Measurements from ENCODE around the gene MOCS1. TPM values are rescaled to one million over a fixed set of nuclear protein-coding genes. Genes with fewer than 3 reads are reported as not detected.
A peak's percentile ranks its signal among the peaks of the same experiment; 100 is the strongest.

MOCS1 gene
- total and polyA plus RNA-seq, 4 donors = 14.0 to 39.0 (median 27.5) TPM

- ATAC-seq (ENCODE audit: low FRiP score) (no peak), DNase-seq (no peak)
- intact Hi-C loops (cut with DNase I) = no loop called here
- Histone ChIP-seq H3K27ac (ENCODE audit: low read depth in 1 of 2, low read length in 2 of 2) (no peak overlapping the region), H3K36me3 (ENCODE audit: control insufficient read depth in 1 of 2, insufficient read depth in 2 of 2, low read length in 1 of 2) (peaks cover 0 to 8% of the 10 kb centered on the region in 2 donors), H3K27me3 (ENCODE audit: control insufficient read depth in 1 of 2, insufficient read depth in 2 of 2, low read length in 1 of 2) (no peaks in the 10 kb centered on the region), H3K4me3 (ENCODE audit: low read length in 2 of 2) (no peak overlapping the region), H3K9me3 (ENCODE audit: control insufficient read depth, low read length) (no peaks in the 10 kb centered on the region), H3K4me1 (ENCODE audit: control insufficient read depth in 1 of 2, insufficient read depth in 2 of 2, low read length in 2 of 2) (no peaks in the 10 kb centered on the region)
- 96 to 98% methylated on average over 5 of the region's 5 CpGs for WGBS, 2 donors
Measured at GRCh38 chr6:39915866-39916265, 18.4 kb downstream of the MOCS1 start.

DNA sequence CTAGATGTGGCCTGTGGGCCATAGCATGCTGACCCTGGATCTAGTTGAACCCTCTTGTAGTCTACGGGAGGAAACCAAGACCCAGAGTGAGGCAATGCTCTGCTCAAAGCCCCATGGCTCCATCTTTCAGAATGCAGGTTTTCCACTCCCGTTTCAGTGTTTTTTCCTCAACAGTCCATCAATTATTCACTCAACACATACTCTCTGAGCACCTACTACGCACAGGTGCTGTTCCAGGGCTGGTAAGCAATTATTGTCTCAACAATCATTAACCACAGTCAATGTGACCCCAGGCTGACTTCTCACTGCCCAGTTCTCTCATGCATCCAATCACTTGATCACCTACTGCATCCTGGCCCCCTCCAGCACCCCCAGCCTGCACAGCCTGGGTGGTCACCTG, 20.0 kb downstream of the MOCS1 start:
- H3K27me3 ChIP-seq (ENCODE audit: control insufficient read depth in 1 of 2, insufficient read depth in 2 of 2, low read length in 1 of 2) = no peaks in the 10 kb centered on the region
- ATAC-seq (ENCODE audit: low FRiP score) = no peak
- no peaks in the 10 kb centered on the region for H3K4me1 ChIP-seq (ENCODE audit: control insufficient read depth in 1 of 2, insufficient read depth in 2 of 2, low read length in 2 of 2)
- no peaks in the 10 kb centered on the region for H3K9me3 ChIP-seq (ENCODE audit: control insufficient read depth, low read length)
- intact Hi-C loops (cut with DNase I) = no loop called here
- no peak overlapping the region for H3K27ac ChIP-seq (ENCODE audit: low read depth in 1 of 2, low read length in 2 of 2)
- peaks cover 2 to 8% of the 10 kb centered on the region in 2 donors for H3K36me3 ChIP-seq (ENCODE audit: control insufficient read depth in 1 of 2, insufficient read depth in 2 of 2, low read length in 1 of 2)
- WGBS, 2 donors = 95 to 97% methylated on average over 3 of the region's 3 CpGs
- DNase-seq = no peak
- no peak overlapping the region for H3K4me3 ChIP-seq (ENCODE audit: low read length in 2 of 2)

GRCh38 chr6:39913391-39913916, 20.8 kb downstream of the MOCS1 start:
- Histone ChIP-seq H3K36me3 (ENCODE audit: control insufficient read depth in 1 of 2, insufficient read depth in 2 of 2, low read length in 1 of 2) (peaks cover 2 to 8% of the 10 kb centered on the region in 2 donors), H3K4me3 (ENCODE audit: low read length in 2 of 2) (no peak overlapping the region), H3K4me1 (ENCODE audit: control insufficient read depth in 1 of 2, insufficient read depth in 2 of 2, low read length in 2 of 2) (no peaks in the 10 kb centered on the region), H3K27me3 (ENCODE audit: control insufficient read depth in 1 of 2, insufficient read depth in 2 of 2, low read length in 1 of 2) (no peaks in the 10 kb centered on the region), H3K9me3 (ENCODE audit: control insufficient read depth, low read length) (no peaks in the 10 kb centered on the region), H3K27ac (ENCODE audit: low read depth in 1 of 2, low read length in 2 of 2) (no peak overlapping the region)
- no peak for ATAC-seq (ENCODE audit: low FRiP score)
- no peak for DNase-seq
- intact Hi-C loops (cut with DNase I) = no loop called here
- WGBS, 2 donors = 95 to 96% methylated on average over 12 of the region's 12 CpGs

DNA sequence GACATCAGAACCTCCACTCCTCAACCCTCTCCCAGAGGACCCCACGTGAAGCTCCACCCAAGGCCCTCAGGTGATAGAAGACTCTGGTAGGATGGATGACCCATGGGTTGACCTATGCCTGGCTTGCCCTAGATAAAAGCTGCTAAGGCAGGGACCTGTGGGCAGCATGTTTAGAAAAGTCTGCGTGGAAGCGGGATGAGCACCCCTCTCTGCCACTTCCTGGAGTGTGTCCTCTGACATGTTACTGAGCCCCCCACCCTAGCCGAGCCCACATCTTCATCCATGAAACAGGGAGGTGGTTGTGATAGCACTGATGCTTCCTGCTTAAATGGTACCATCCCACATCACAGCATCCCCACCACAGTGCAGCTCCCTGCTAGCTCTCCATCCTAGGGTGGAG, 21.8 kb downstream of the MOCS1 start:
- H3K4me3 ChIP-seq (ENCODE audit: low read length in 2 of 2) = no peak overlapping the region
- WGBS, 2 donors = 91 to 92% methylated on average over 4 of the region's 4 CpGs

DNA sequence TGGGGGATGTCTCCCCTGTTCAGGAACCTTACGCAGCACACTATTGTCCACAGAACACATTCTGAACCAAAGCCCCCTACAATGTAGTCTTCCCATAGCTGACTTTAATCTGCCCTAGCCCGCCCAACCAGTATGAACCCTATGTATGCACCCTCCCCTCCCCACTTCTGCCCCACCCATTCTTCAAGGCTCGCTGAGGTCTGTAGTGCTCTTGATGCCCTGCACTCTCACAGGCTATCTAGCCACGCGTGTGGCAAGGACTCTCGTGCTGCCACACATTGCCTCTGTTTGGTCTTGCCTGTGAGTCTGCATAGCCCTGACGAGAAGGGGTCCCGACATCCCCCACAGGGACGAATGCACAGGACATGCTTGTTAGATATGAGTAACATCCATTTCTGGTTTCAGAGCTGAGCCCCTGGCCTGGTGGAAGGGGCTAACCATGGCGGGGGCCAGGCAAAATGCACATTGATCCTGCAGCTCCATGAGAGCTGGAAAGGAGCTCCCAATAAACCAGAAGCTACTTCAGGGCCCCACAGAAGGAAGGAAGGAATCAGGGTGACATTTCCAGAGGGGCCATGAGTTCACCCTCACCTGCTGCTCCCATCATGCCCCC, 22.6 kb downstream of the MOCS1 start:
- no peak overlapping the region for H3K27ac ChIP-seq (ENCODE audit: low read depth in 1 of 2, low read length in 2 of 2)
- H3K36me3 ChIP-seq (ENCODE audit: control insufficient read depth in 1 of 2, insufficient read depth in 2 of 2, low read length in 1 of 2) = peaks cover 2 to 6% of the 10 kb centered on the region in 2 donors
- H3K9me3 ChIP-seq (ENCODE audit: control insufficient read depth, low read length) = no peaks in the 10 kb centered on the region
- ATAC-seq (ENCODE audit: low FRiP score) (no peak), DNase-seq (no peak)
- H3K4me3 ChIP-seq (ENCODE audit: low read length in 2 of 2) = no peak overlapping the region
- WGBS, 2 donors = 93 to 95% methylated on average over 10 of the region's 10 CpGs
- no peaks in the 10 kb centered on the region for H3K4me1 ChIP-seq (ENCODE audit: control insufficient read depth in 1 of 2, insufficient read depth in 2 of 2, low read length in 2 of 2)
- H3K27me3 ChIP-seq (ENCODE audit: control insufficient read depth in 1 of 2, insufficient read depth in 2 of 2, low read length in 1 of 2) = no peaks in the 10 kb centered on the region
- intact Hi-C loops (cut with DNase I) = no loop called here

More for the DNA sequence above, 21.8 kb downstream of the MOCS1 start:
- intact Hi-C loops (cut with DNase I) = no loop called here
- H3K27ac ChIP-seq (ENCODE audit: low read depth in 1 of 2, low read length in 2 of 2) = no peak overlapping the region
- no peak for DNase-seq
- ATAC-seq (ENCODE audit: low FRiP score) = no peak
- no peaks in the 10 kb centered on the region for H3K9me3 ChIP-seq (ENCODE audit: control insufficient read depth, low read length)
- H3K4me1 ChIP-seq (ENCODE audit: control insufficient read depth in 1 of 2, insufficient read depth in 2 of 2, low read length in 2 of 2) = no peaks in the 10 kb centered on the region
- H3K36me3 ChIP-seq (ENCODE audit: control insufficient read depth in 1 of 2, insufficient read depth in 2 of 2, low read length in 1 of 2) = peaks cover 2 to 8% of the 10 kb centered on the region in 2 donors
- no peaks in the 10 kb centered on the region for H3K27me3 ChIP-seq (ENCODE audit: control insufficient read depth in 1 of 2, insufficient read depth in 2 of 2, low read length in 1 of 2)

DNA sequence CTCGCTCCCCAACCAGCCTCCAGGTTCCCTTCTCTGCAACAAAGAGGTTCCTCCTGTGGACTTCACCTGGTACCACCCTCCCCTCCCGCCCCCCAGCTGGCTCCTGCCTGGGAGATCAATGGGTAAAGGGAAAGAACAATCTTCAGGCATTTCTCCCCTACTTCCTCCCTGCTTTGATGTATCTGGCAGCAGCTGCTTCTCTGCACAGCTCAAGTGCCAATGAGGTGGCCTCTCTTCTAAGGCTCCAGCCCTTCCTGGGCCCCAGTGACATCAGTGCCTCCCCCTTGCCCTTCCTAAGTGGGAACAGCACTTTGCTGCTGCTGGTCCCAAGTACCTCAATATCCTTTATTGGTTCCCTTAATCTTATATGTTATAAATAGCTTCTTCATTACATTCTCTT, 23.5 kb downstream of the MOCS1 start:
- intact Hi-C loops (cut with DNase I) = no loop called here
- ATAC-seq (ENCODE audit: low FRiP score) (no peak), DNase-seq (no peak)
- 98 to 100% methylated on average over 2 of the region's 2 CpGs for WGBS, 2 donors
- Histone ChIP-seq H3K27ac (ENCODE audit: low read depth in 1 of 2, low read length in 2 of 2) (no peak overlapping the region), H3K36me3 (ENCODE audit: control insufficient read depth in 1 of 2, insufficient read depth in 2 of 2, low read length in 1 of 2) (peaks cover 2 to 6% of the 10 kb centered on the region in 2 donors), H3K4me3 (ENCODE audit: low read length in 2 of 2) (no peak overlapping the region), H3K9me3 (ENCODE audit: control insufficient read depth, low read length) (no peaks in the 10 kb centered on the region), H3K27me3 (ENCODE audit: control insufficient read depth in 1 of 2, insufficient read depth in 2 of 2, low read length in 1 of 2) (no peaks in the 10 kb centered on the region), H3K4me1 (ENCODE audit: control insufficient read depth in 1 of 2, insufficient read depth in 2 of 2, low read length in 2 of 2) (no peaks in the 10 kb centered on the region)

DNA sequence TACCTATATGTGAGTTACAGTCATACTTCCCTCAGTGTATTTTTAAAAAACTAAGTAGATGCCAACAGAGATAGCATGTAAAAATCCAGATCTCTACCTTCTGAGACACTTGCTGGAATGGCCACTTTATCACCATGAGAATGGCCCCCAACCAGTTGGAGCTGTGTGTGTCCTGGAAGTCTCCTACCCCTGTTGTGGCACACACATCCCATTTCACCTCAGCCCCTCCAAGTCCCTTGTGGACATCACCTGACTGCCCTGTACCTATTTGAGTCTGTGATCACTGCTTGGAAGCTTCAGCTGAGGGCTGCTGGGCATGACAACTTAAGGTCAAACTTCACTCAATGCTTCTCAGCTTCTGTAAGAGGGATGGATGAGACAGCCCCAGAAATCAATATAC, 24.1 kb downstream of the MOCS1 start:
- H3K27me3 ChIP-seq (ENCODE audit: control insufficient read depth in 1 of 2, insufficient read depth in 2 of 2, low read length in 1 of 2) = no peaks in the 10 kb centered on the region
- H3K27ac ChIP-seq (ENCODE audit: low read depth in 1 of 2, low read length in 2 of 2) = no peak overlapping the region
- intact Hi-C loops (cut with DNase I) = no loop called here
- H3K36me3 ChIP-seq (ENCODE audit: control insufficient read depth in 1 of 2, insufficient read depth in 2 of 2, low read length in 1 of 2) = peaks cover 2 to 4% of the 10 kb centered on the region in 2 donors
- H3K9me3 ChIP-seq (ENCODE audit: control insufficient read depth, low read length) = no peaks in the 10 kb centered on the region
- H3K4me3 ChIP-seq (ENCODE audit: low read length in 2 of 2) = no peak overlapping the region
- peak in 1 of 2 donors; percentile 6 for DNase-seq
- no peaks in the 10 kb centered on the region for H3K4me1 ChIP-seq (ENCODE audit: control insufficient read depth in 1 of 2, insufficient read depth in 2 of 2, low read length in 2 of 2)
- no peak for ATAC-seq (ENCODE audit: low FRiP score)

- H3K4me1 ChIP-seq (ENCODE audit: control insufficient read depth in 1 of 2, insufficient read depth in 2 of 2, low read length in 2 of 2) = no peaks in the 10 kb centered on the region
- no peak overlapping the region for H3K27ac ChIP-seq (ENCODE audit: low read depth in 1 of 2, low read length in 2 of 2)
- H3K36me3 ChIP-seq (ENCODE audit: control insufficient read depth in 1 of 2, insufficient read depth in 2 of 2, low read length in 1 of 2) = peaks cover 2% of the 10 kb centered on the region in 2 donors
- H3K4me3 ChIP-seq (ENCODE audit: low read length in 2 of 2) = no peak overlapping the region
- intact Hi-C loops (cut with DNase I) = no loop called here
- DNase-seq = peak in 1 of 2 donors; percentile 27
- WGBS, 2 donors = 90 to 95% methylated on average over 5 of the region's 5 CpGs
- no peaks in the 10 kb centered on the region for H3K9me3 ChIP-seq (ENCODE audit: control insufficient read depth, low read length)
- no peak for ATAC-seq (ENCODE audit: low FRiP score)
- H3K27me3 ChIP-seq (ENCODE audit: control insufficient read depth in 1 of 2, insufficient read depth in 2 of 2, low read length in 1 of 2) = no peaks in the 10 kb centered on the region
Measured at GRCh38 chr6:39909701-39910100, 24.6 kb downstream of the MOCS1 start.

GRCh38 chr6:39908838-39909583, 25.3 kb downstream of the MOCS1 start:
- Histone ChIP-seq H3K4me3 (ENCODE audit: low read length in 2 of 2) (no peak overlapping the region), H3K9me3 (ENCODE audit: control insufficient read depth, low read length) (no peaks in the 10 kb centered on the region), H3K27ac (ENCODE audit: low read depth in 1 of 2, low read length in 2 of 2) (no peak overlapping the region), H3K36me3 (ENCODE audit: control insufficient read depth in 1 of 2, insufficient read depth in 2 of 2, low read length in 1 of 2) (peaks cover 1 to 2% of the 10 kb centered on the region in 2 donors), H3K27me3 (ENCODE audit: control insufficient read depth in 1 of 2, insufficient read depth in 2 of 2, low read length in 1 of 2) (no peaks in the 10 kb centered on the region), H3K4me1 (ENCODE audit: control insufficient read depth in 1 of 2, insufficient read depth in 2 of 2, low read length in 2 of 2) (no peaks in the 10 kb centered on the region)
- no peak for ATAC-seq (ENCODE audit: low FRiP score)
- WGBS, 2 donors = 72 to 84% methylated on average over 13 of the region's 13 CpGs
- DNase-seq = peak in 1 of 2 donors; percentile 13
- intact Hi-C loops (cut with DNase I) = no loop called here
